Neuronal stem cell (in vitro differentiated cells): ENCODE data around the gene TM9SF3.

ENCODE experiments used
- DNase-seq: peaks from one replicate; pipeline ENCODE4 v3.0.0-alpha.2; 2013; ENCODE audit warnings: low spot score
- H2AFZ ChIP-seq: one replicate; pipeline ENCODE4 v1.6.1; 2013; ENCODE audit warnings: mild to moderate bottlenecking, low read length, inconsistent platforms
- H2AK5ac ChIP-seq: 2 replicates; pipeline ENCODE4 v1.6.1; 2013; ENCODE audit warnings: low read depth, mild to moderate bottlenecking, inconsistent platforms, low read length, moderate library complexity, mixed read lengths
- H2BK120ac ChIP-seq: 2 replicates; pipeline ENCODE4 v1.6.1; 2013; ENCODE audit warnings: low read depth, mild to moderate bottlenecking, inconsistent platforms, low read length, moderate library complexity, mixed read lengths
- H2BK12ac ChIP-seq: one replicate; pipeline ENCODE4 v1.6.1; 2013; ENCODE audit warnings: low read length, inconsistent platforms
- H2BK15ac ChIP-seq: 2 replicates; pipeline ENCODE4 v1.6.1; 2013; ENCODE audit warnings: mild to moderate bottlenecking, low read length, inconsistent platforms, mixed read lengths
- H2BK5ac ChIP-seq: one replicate; pipeline ENCODE4 v1.6.1; 2013; ENCODE audit warnings: inconsistent platforms, mild to moderate bottlenecking, low read length, moderate library complexity
- H3K14ac ChIP-seq: one replicate; pipeline ENCODE4 v1.6.1; 2013; ENCODE audit warnings: low read length, inconsistent platforms
- H3K18ac ChIP-seq: 2 replicates; pipeline ENCODE4 v1.6.1; 2013; ENCODE audit warnings: low read length, inconsistent platforms
- H3K23ac ChIP-seq: 2 replicates; pipeline ENCODE4 v1.6.1; 2013; ENCODE audit warnings: low read depth, mild to moderate bottlenecking, mixed read lengths, low read length, inconsistent platforms; ENCODE audit not compliant: poor library complexity
- H3K27ac ChIP-seq: replicated peaks from 3 replicates; pipeline ENCODE4 v1.5.1; 2013; ENCODE audit warnings: low read length, inconsistent platforms
- H3K27me3 ChIP-seq, 3 experiments: 2 replicates each; pipeline ENCODE4 v1.6.1; 2013; ENCODE audit warnings: low read length in 3 of 3, mild to moderate bottlenecking in 2 of 3, inconsistent platforms in 1 of 3, low read depth in 1 of 3, mixed read lengths in 1 of 3, moderate library complexity in 1 of 3; ENCODE audit not compliant: control insufficient read depth in 3 of 3, insufficient read depth in 3 of 3
- H3K36me3 ChIP-seq, 2 donors: replicated peaks in 1 of 2; 2 replicates each; pipeline ENCODE4 v1.6.1; 2013; ENCODE audit warnings: low read length in 2 of 2; ENCODE audit not compliant: control insufficient read depth in 2 of 2, insufficient read depth in 2 of 2
- H3K4ac ChIP-seq: 2 replicates; pipeline ENCODE4 v1.6.1; 2013; ENCODE audit warnings: inconsistent platforms, mild to moderate bottlenecking, low read length, moderate library complexity
- H3K4me1 ChIP-seq, 2 donors: 1 replicate in 1 of 2; 2 replicates in 1 of 2; pipeline ENCODE4 v1.6.1; 2013; ENCODE audit warnings: low read length in 2 of 2, low read depth in 1 of 2; ENCODE audit not compliant: control insufficient read depth in 2 of 2, insufficient read depth in 1 of 2
- H3K4me2 ChIP-seq: one replicate; pipeline ENCODE4 v1.6.1; 2013; ENCODE audit warnings: mild to moderate bottlenecking, low read length, inconsistent platforms; ENCODE audit not compliant: insufficient read depth, poor library complexity, severe bottlenecking
- H3K4me3 ChIP-seq, 2 donors: 2 replicates each; pipeline ENCODE4 v1.5.1; 2013; ENCODE audit warnings: low read length in 2 of 2, mild to moderate bottlenecking in 2 of 2, inconsistent platforms in 1 of 2, moderate library complexity in 1 of 2
- H3K79me1 ChIP-seq: one replicate; pipeline ENCODE4 v1.6.1; 2013; ENCODE audit warnings: low read depth, mild to moderate bottlenecking, inconsistent platforms, low read length, moderate library complexity
- H3K9ac ChIP-seq: one replicate; pipeline ENCODE4 v1.6.1; 2013; ENCODE audit warnings: mild to moderate bottlenecking, low read depth, low read length, inconsistent platforms; ENCODE audit not compliant: poor library complexity
- H3K9me3 ChIP-seq, 2 donors: replicated peaks in 1 of 2; 2 replicates each; pipeline versions ENCODE3 to v1.6.1; 2013; ENCODE audit warnings: low read length in 2 of 2, mild to moderate bottlenecking in 2 of 2, inconsistent platforms in 1 of 2, low read depth in 1 of 2, mixed read lengths in 1 of 2, moderate library complexity in 1 of 2; ENCODE audit not compliant: control insufficient read depth in 2 of 2, insufficient read depth in 1 of 2
- H4K8ac ChIP-seq: one replicate; pipeline ENCODE4 v1.6.1; 2013; ENCODE audit warnings: low read depth, mild to moderate bottlenecking, inconsistent platforms, low read length, moderate library complexity
- H4K91ac ChIP-seq: one replicate; pipeline ENCODE4 v1.6.1; 2013; ENCODE audit warnings: low read length, low read depth, mild to moderate bottlenecking, inconsistent platforms; ENCODE audit not compliant: poor library complexity
- WGBS, 2 donors: extraction: QIAGEN DNeasy Blood & Tissue Kit; methylation state at CpG; one replicate each; pipeline ENCODE4 v1.1.7; 2013; ENCODE audit warnings: missing lambda C conversion rate in 2 of 2, mixed read lengths in 1 of 2; ENCODE audit not compliant: insufficient read length in 2 of 2, insufficient replicate concordance in 1 of 2; ENCODE audit errors: extremely low coverage in 2 of 2; 5-methylcytosine and 5-hydroxymethylcytosine counted together

The TM9SF3 gene

DNA sequence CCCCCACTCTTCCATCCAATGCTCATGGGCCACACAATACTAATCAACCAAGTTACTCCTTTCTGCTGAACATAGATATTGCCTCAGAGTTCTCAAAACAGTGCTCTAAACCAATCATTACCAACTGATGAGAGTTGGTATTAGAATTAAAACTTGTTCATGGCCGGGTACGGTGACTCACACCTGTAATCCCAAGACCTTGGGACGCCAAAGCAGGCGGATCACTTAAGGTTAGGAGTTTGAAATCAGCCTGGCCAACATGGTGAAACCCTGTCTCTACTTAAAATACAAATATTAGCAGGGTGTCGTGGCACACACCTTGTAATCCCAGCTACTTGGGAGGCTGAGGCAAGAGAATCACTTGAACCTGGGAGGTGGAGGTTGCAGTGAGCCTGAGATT, 8.2 kb downstream of the TM9SF3 start:
- DNase-seq, result no peak
- H3K9ac ChIP-seq, result no peak overlapping the region
- H2BK5ac ChIP-seq, result no peak overlapping the region
- no peak overlapping the region for H3K14ac ChIP-seq
- WGBS, 2 donors, result no CpG with 5 or more reads among the region's 5 CpGs
- H2AK5ac ChIP-seq, result no peak overlapping the region
- H3K4me3 ChIP-seq, result no peak overlapping the region
- H3K27ac ChIP-seq, result no peak overlapping the region
- no peak overlapping the region for H2AFZ ChIP-seq
- H3K27me3 ChIP-seq, result no peaks in the 10 kb centered on the region
- H3K36me3 ChIP-seq, result peaks cover 0 to 29% of the 10 kb centered on the region in 2 donors
- no peak overlapping the region for H3K18ac ChIP-seq
- peaks cover 0 to 1% of the 10 kb centered on the region in 2 donors for H3K4me1 ChIP-seq
- no peak overlapping the region for H2BK120ac ChIP-seq
- H2BK15ac ChIP-seq, result no peak overlapping the region
- H3K79me1 ChIP-seq, result no peaks in the 10 kb centered on the region
- H3K9me3 ChIP-seq, result no peaks in the 10 kb centered on the region
- no peak overlapping the region for H4K8ac ChIP-seq
- no peak overlapping the region for H4K91ac ChIP-seq
- H3K4ac ChIP-seq, result no peak overlapping the region
- H3K23ac ChIP-seq, result no peak overlapping the region
- H3K4me2 ChIP-seq, result no peak overlapping the region
- no peak overlapping the region for H2BK12ac ChIP-seq

DNA sequence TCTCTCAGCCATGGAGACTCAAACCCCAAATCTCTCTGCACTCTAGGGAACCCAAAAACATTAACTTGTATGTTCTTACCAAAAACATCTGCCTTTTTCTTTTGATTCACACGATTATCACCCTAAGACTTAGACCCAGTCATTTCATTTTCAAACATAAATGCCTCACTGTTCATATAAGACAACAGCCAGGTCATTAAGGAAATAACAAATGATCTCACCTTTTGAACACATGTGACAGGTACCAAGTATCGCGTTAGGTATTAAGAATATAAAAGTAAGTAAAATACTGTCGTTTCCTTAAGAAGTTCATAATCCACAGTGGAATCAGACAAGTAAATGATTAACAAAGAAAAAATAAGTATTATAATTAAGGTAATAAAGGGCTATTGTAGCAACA, 8.8 kb downstream of the TM9SF3 start:
- H3K36me3 ChIP-seq, result peaks cover 0 to 34% of the 10 kb centered on the region in 2 donors
- H3K23ac ChIP-seq, result no peak overlapping the region
- H2AFZ ChIP-seq, result no peak overlapping the region
- H3K4me1 ChIP-seq, result peaks cover 0 to 1% of the 10 kb centered on the region in 2 donors
- no peaks in the 10 kb centered on the region for H3K27me3 ChIP-seq
- no peak overlapping the region for H3K9ac ChIP-seq
- H4K91ac ChIP-seq, result no peak overlapping the region
- H2BK120ac ChIP-seq, result no peak overlapping the region
- H2BK15ac ChIP-seq, result no peak overlapping the region
- H3K4me2 ChIP-seq, result no peak overlapping the region
- H3K18ac ChIP-seq, result no peak overlapping the region
- H4K8ac ChIP-seq, result no peak overlapping the region
- H2BK5ac ChIP-seq, result no peak overlapping the region
- H3K27ac ChIP-seq, result no peak overlapping the region
- H3K14ac ChIP-seq, result no peak overlapping the region
- WGBS, 2 donors, result no CpG with 5 or more reads among the region's 4 CpGs
- H2AK5ac ChIP-seq, result no peak overlapping the region
- H2BK12ac ChIP-seq, result no peak overlapping the region
- H3K9me3 ChIP-seq, result peaks cover 0 to 4% of the 10 kb centered on the region in 2 donors
- no peak overlapping the region for H3K4me3 ChIP-seq
- H3K4ac ChIP-seq, result no peak overlapping the region
- no peak for DNase-seq
- no peaks in the 10 kb centered on the region for H3K79me1 ChIP-seq

DNA sequence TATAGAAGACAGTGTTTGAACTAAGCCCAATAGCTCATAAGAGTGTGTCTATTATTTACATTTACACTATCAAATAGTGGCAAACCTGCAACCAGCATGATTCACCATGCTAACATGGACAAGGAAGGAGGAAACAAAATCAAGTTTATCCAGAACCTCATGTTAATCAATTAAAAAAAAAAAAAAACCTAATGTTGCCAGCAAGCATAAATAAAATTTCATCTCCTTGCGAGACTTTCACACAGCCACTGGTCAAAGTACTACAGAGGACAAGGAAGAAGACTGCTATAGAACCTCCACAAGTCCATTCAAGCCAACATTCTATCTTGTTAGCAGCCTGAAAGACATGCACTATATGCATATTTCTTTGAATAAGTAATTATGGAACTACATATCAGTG, 9.7 kb downstream of the TM9SF3 start:
- Histone ChIP-seq H2AFZ (no peak overlapping the region), H3K79me1 (no peaks in the 10 kb centered on the region), H3K18ac (no peak overlapping the region), H3K4ac (no peak overlapping the region), H2AK5ac (no peak overlapping the region), H4K8ac (no peak overlapping the region), H3K4me1 (peaks cover 0 to 1% of the 10 kb centered on the region in 2 donors), H4K91ac (no peak overlapping the region), H3K23ac (no peak overlapping the region), H2BK5ac (no peak overlapping the region), H2BK120ac (no peak overlapping the region), H3K9ac (no peak overlapping the region), H2BK12ac (no peak overlapping the region), H2BK15ac (no peak overlapping the region), H3K36me3 (peaks cover 0 to 42% of the 10 kb centered on the region in 2 donors), H3K27ac (no peak overlapping the region), H3K14ac (no peak overlapping the region), H3K9me3 (peaks cover 0 to 5% of the 10 kb centered on the region in 2 donors), H3K4me2 (no peak overlapping the region), H3K27me3 (no peaks in the 10 kb centered on the region), H3K4me3 (no peak overlapping the region)
- DNase-seq, result no peak
- no CpG with 5 or more reads among the region's 1 CpG for WGBS, 2 donors

DNA sequence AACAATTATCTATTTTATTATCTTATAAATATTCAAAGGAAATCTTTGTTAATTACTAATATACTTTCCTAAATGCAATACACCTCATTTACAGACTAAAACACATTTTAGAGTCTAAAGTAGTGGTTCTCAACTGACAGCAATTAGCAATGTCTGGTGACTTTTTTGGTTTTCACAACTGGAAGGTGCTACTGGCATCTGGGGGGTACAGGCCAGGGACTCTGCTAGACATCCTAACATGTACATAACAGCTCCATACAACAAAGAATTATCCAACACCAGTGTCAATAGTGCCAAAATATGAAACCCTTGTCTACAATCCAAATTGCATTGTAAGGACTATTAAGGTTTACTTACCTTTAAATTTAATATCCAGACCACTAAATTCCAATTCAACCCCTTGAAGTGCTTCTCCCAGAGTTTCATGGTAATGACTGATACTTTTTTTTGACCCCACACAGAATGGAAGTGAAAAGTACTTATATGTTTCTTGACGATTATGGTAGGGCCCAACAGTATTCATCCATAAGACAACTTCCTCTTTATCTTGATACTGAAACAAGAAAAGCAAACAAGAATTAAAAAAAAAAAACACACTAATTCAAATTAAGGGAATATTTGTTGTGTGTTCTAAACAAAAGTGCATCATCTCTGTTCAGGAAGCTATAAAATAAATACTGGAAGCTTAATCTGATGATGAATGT, 10.4 kb downstream of the TM9SF3 start:
- WGBS, 2 donors, result no CpG with 5 or more reads among the region's 1 CpG

More for the DNA sequence above, 10.4 kb downstream of the TM9SF3 start:
- Histone ChIP-seq H3K18ac (no peak overlapping the region), H3K27me3 (no peaks in the 10 kb centered on the region), H3K4me1 (peaks cover 0 to 1% of the 10 kb centered on the region in 2 donors), H2AFZ (no peak overlapping the region), H3K14ac (no peak overlapping the region), H2BK12ac (no peak overlapping the region), H3K36me3 (peaks cover 0 to 48% of the 10 kb centered on the region in 2 donors), H3K4me2 (no peak overlapping the region), H3K79me1 (no peaks in the 10 kb centered on the region), H2BK5ac (no peak overlapping the region), H3K27ac (no peak overlapping the region), H3K9me3 (peaks cover 0 to 5% of the 10 kb centered on the region in 2 donors), H3K9ac (no peak overlapping the region), H2BK15ac (no peak overlapping the region), H3K4me3 (no peak overlapping the region), H4K8ac (no peak overlapping the region), H3K4ac (no peak overlapping the region), H2BK120ac (no peak overlapping the region), H4K91ac (no peak overlapping the region), H3K23ac (no peak overlapping the region), H2AK5ac (no peak overlapping the region)
- DNase-seq, result no peak
